ENCODE measurements around the gene TMEM39B.
A peak's percentile ranks its signal among the peaks of the same experiment; 100 is the strongest.
"Not testable (repeated sequence)": the region's sequence is repeated elsewhere in the genome, so short reads cannot be mapped to it uniquely, and the experiment has no call there.

Gene TMEM39B

DNA sequence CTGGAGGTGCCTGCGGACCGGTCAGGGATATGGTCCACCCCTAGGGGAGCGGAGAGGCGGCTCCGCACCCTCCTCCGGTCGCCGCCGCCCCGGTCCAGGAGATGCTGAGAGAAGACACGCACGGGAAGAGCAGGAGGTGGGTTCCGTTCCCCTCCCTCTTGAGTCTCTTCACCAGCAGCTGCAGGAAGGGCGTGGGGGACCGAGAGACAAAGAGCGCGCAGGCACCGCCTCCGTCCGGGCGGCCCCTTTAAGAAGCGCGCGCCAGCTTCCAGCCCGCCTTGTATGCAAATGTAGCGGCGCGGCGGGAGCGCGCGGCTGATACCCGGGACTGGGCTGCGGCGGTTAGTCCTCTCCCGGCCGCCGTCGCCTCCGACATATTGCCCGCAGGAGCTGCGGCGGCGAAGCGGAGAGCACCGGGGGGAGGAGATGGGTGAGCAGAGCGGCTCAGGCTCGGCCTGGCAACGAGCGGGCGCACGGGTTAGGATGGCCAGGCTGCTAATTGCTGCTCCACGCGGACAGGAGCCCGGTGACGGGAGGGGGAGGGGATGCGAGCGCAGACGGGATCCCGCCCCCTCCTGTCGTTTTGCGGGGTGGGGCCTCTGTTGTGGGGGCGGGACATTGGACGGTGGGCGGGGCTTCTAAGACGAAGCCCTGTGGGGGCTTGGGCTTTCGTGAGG is at the start of gene TMEM39B:
Gene TMEM39B (plus strand): TSS at position 318 of the 677 bp plus-strand sequence. CDS start 109 bp downstream, at position 427.
- peak; percentile 89 to 92 for DNase-seq (ENCODE audit: low read depth in 2 of 2)

DNA sequence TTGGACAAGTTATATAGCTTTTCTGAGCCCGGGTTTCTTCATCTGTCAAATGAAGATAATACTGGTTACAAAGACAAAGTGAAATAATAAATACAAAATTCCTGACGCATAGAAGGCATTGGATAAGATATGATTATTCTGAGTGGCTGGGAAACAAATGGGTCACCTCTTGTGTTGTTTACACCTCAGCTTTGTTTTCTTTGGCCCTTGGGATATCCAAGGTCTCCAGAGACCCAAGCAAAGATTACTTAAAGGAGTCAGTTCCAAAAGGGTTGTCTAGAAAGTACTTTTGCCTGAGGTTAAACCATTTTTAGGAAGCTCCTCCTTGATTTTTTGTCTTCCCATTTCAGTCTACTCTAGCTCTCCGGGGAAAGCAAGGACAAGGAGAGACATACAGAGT is 49.4 kb upstream of the TMEM39B start:
- no peak for DNase-seq (ENCODE audit: low read depth in 2 of 2)

DNA sequence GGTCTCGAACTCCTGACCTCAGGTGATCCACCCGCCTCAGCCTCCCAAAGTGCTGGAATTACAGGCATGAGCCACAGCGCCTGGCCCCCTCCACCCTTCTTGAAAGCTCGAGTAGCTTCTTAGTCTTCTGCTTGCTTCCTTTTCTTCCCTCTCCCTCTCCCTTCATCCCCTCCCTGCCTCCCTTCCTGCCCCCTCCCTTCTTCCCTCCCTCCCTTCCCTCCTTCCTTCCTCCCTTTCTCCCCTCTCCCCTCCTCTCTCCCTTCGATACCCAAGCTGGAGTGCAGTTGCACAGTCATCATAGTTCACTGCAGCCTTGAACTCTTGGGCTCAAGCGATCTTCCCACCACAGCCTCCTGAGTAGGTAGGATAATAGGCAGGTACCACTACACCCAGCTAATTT is 47.2 kb upstream of the TMEM39B start:
- DNase-seq (ENCODE audit: low read depth in 2 of 2), result no peak

DNA sequence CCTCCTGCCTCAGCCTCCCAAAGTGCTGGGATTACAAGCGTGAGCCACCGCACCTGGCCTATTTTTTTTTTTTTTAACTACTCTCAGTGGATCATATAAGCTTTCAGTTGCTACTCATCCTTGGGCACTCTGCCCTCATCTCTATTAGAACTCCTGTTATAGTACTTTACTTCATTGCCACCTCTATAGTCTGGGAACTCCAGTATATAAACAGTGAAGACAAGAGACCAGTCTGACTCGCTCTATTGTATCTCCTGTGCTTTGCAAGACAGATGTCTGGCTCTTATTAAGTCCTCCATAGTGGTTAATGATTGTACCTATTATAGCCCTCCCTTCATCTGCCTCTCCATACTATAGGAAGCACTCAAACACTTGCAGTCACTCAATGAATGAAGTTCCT is 44.0 kb upstream of the TMEM39B start:
- no peak for DNase-seq (ENCODE audit: low read depth in 2 of 2)

DNA sequence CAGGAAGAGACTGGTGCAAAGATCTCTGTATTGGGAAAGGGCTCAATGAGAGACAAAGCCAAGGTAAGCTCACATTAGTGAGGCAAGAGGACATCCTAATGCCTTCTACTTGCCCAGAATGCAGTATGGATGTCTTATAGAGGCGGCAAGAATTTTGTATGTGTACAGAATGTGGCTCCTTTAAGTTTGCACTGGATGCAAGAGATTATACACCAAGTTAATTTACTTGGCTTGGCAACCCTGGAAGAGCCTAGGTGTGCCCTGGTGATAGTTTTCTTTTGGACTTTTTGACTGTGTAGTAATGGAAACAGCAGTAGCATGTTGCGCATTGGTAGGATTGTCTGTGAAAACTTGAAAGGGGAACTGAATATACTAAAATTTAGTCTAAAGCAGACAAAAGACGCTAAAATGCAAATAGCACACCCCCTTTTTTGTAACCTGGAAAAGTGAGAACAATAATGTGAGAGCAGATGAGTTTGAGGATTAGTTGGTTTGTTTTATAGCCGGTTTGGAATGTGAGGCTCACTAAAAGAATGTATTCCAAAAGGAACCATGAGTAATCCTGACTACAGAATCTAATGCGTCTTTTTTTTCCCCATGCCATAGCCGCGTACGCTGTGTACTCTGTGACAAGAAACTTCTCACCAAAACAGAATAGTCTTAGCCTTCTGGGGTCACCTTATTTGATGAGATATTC is 41.0 kb upstream of the TMEM39B start:
- DNase-seq (ENCODE audit: low read depth in 2 of 2), result no peak

DNA sequence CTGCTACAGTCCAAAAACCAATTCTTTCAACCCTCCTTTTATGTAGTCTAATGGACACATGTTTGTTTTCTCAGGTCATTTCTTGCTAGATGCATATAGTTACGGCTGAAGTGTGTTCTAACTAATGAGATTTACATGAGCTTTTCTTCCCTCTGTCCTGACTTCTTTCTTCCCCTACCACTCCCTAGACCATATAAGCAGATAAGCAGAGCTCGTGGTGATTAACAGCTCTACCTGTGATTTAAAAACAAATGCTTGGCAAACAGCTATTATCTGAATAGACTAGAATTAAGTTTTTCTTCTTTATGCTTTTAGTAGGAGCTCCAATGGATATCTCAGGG is 40.5 kb upstream of the TMEM39B start:
- DNase-seq (ENCODE audit: low read depth in 2 of 2), result no peak

DNA sequence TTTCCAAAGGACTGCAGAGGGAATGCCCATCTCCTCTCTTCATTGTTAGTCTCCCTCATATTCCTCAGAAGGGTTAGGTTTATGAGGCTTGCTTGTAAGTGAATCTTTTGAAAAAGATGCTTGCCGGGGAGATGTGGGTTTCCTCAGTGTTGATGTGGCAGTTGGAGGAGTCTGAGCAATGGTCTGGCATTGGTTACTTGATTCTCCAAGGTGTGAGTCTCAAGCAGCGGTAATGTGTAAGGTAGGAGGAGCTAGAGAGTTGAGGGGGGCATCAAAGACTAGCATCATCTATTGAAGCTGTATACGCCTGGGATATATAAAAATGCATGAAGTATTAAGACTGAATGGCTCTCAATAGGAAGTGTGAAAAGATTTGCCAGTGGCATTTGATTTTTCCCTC is 37.6 kb upstream of the TMEM39B start:
- DNase-seq (ENCODE audit: low read depth in 2 of 2), result no peak

DNA sequence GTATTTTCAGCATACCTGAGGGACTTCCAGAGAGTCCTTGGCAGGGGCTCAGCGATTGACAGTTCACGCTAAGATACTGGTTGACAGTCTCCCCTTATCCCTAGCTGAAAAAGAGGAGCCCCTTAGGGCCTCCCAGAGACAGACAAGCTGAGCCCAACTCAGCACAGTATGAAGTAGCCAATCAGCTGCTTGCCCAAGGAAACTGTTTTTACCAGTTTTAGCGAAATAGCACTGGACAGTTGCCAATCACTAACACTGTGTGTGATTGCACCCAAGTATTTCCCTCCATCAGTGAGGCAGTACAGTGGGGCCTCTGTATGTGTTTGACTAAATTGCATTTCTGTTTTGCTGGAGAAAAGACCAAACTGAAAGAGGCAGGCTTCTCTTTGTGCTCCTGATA is 32.0 kb upstream of the TMEM39B start:
- DNase-seq (ENCODE audit: low read depth in 2 of 2), result no peak

DNA sequence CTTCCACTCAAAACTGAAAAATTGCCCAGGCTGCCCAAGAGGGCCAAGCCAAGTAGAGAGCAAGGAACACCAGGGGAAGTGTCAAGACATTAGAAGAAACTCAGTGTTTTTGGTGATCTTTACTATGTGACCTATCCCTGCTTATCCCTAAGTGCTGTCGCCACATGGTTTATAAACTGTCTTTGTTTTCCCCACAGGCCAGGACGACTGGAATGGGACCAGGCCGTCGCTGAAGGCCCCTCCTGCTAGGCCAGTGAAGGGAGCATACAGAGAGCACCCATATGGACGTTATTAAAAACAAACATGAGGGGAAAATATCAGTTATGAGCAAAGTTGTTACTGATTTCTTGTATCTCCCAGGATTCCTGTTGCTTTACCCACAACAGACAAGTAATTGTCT is 30.4 kb upstream of the TMEM39B start:
- DNase-seq (ENCODE audit: low read depth in 2 of 2), result no peak

DNA sequence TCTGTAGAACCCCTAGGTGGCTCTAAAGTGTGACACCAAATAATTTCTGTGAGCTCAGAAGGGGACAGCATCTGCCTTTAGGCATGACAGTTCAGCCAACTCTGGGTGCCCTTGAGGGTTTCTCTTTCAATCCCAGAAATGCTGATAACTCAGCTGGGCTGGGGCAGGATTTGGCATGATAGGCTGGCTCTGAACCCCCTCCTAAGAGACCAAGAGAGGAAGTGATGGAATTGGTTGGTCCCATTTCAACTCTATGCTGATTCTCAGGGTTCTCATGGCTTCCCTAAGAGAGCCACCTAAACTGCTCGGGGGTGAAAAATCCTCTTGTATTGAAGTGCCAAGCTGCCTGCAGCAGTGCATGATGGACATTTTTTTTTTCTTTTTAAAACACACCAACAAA is 28.5 kb upstream of the TMEM39B start:
- no peak for DNase-seq (ENCODE audit: low read depth in 2 of 2)

DNA sequence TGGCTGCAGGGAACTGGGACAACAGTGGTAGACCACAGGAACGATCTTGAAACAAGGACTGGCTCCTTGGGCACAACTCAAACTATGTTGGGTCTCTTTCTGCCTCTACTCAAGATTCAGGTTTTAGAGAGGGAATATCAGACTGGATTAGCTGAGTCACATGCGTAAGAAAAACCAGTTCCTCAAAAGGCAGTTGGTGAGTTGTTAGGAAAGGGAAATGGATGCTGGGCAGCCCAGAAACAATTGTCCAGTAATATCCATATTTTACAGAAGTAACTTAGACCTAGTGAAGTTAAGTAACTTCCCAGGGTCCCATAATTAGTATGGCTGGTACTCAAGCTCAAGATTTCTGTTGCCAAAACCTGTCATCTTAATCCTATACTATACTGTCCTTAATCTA is 27.0 kb upstream of the TMEM39B start:
- no peak for DNase-seq (ENCODE audit: low read depth in 2 of 2)

DNA sequence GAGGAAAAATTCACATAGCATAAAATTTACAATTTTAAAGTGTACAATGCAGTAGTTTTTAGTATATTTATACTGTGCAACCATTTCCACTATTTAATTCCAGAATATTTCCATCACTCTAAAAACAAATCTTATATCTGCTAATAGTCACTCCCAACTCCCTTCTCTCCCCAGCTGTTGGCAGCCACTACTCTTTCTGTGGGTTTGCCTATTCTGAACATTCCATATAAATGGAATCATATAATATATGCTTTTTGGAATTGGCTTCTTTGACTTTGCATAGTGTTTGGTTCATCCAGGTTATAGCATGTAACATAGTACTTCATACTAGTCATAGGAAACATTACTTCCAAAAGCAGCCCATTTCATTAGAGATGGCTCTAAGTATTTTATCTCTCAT is 25.0 kb upstream of the TMEM39B start:
- DNase-seq (ENCODE audit: low read depth in 2 of 2), result no peak

DNA sequence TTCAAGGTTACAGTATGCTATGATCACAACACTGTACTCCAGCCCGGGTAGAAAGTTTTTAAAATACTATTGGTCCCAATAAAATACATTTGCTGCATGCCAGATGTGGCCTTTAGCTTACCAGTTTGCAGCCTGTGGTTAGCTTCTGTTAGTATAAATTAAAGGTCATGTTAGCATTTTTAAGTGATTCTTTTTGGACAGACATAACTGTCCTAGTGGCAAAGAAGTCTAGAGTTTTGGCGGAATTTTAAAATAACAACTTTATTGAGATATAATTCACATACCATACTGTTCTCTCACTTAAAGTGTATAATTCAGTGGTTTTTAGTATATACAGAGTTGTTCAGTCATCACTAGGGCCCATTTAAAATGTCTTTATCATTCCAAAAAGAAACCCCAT is 24.3 kb upstream of the TMEM39B start:
- no peak for DNase-seq (ENCODE audit: low read depth in 2 of 2)

DNA sequence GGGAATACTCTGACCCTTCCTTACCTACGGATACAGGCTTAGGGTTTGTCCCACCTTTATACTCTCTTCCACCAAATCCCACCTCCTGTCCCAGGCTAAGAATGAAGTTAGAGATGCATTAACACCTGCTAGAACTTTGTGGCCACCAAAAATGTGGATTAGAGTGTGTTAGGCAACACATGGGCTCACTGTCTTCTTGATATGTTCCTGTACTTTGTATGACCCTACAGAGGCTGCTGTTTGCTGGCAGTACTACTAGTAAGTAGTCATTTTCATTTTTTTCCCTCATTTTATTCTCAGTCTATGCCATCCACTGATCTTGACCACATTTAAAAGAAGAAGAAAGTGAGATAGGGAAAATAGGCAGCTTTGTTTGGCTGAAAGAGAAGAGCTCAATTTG is 21.0 kb upstream of the TMEM39B start:
- no peak for DNase-seq (ENCODE audit: low read depth in 2 of 2)

DNA sequence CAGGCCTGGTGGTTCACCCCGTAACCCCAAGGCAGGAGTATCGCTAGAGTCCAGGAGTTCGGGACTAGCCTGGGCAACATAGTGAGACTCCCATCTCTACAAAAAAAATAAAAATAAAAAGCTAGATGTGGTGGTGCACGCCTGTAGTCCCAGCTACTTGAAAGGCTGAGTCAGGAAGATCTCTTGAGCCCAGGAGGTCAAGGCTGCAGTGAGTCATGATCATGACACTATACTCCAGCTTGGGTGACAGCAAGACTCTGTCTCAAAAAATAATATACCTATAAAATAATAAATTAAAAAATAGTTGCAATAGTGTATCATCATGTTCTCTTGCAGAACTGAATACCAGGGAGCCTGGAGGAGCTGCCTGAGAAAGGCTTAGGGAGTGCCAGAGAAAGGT is 19.9 kb upstream of the TMEM39B start:
- DNase-seq (ENCODE audit: low read depth in 2 of 2), result no peak

DNA sequence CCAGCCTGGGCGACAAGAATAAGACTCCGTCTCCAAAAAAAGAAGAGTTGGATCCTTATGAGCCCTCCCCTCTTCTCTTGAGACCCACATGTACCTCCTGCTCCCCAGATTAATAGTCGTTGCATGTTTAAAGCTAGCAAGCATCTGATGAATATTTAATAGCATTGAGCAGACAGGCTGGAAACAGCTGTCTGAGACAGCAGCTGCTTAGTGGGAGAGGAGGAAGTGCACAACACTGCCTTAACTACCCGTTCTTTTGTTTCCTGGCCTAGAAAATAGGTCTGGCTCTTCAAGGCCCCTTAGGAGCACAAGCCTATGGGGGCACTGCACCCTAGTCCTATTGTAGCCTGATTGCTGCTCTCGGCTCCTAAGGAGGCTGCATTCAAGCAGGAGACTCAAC is 17.3 kb upstream of the TMEM39B start:
- DNase-seq (ENCODE audit: low read depth in 2 of 2), result no peak

DNA sequence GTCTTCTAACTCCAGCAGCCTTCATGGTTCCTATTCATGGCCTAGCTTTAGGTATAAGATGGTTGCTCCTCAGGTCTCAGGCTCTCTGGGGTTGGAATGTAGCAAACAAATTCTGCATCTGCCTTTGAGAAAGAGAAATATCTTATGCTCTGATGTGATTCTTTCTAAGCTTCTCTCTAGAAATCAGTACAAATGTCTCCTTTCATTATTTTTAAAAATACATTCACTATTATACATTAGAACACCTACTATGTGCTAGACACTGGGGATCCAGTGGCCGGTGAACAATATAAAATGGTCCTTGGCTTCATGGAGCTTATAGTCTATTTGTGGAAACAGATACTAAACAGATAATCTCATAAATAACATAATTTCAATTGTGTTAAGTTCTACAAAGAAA is 16.1 kb upstream of the TMEM39B start:
- DNase-seq (ENCODE audit: low read depth in 2 of 2), result no peak

DNA sequence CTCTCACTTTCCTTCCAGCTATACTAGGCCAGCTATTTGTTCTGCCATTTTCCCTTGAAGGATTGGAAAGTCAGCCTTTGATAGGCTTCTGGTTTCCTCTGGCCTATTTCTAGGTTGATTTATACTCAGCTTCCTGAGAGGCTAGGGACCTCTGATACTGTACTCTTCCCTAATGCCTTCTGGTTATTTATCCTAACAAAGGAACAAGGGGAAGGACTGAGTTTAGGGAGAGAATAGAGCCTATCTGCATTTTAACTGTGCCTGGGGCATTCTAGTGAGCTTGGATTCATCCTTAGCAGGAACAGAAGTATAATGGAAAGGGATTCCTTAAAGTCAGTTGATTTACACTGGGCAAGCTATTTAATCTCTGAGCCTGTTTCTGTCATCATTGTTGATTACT is 11.8 kb upstream of the TMEM39B start:
- no peak for DNase-seq (ENCODE audit: low read depth in 2 of 2)

DNA sequence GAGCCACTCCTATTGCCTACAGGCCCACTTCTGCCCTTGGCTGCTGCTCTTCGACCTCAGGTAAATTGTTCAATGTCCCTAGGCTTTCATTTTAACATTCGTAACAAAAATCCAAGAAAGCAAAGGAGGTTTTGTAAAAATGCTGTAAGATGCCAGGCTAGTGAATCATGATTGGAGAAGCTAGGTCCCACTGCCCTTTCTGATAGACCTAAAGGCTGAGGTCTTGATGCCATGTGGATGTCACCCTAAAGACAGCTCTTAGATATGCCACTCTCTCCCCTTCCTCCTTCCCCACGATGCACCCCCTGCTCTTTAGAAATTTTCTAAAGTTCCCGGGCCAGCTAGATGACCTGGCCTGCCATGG is 9.9 kb upstream of the TMEM39B start:
- DNase-seq (ENCODE audit: low read depth in 2 of 2), result no peak

DNA sequence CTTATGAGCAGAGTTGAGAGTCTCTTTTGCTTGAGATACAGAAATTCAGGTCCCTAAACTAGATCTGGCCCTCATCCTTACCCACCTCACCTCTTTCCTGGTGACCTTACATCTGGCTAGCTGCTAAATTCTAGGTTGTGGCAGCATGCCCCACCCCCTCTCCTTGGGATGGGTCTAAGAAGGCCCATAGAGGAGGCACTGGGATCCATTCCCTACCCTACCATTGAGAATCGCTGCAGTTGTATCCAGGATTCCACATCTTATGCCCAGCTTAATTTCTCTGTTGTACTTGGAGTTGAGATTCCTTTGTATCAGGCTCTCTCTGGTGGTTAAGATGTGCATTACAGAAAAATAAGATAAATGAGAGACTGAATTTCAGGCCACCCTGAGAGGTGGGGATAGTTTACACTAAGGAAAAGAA is 9.5 kb upstream of the TMEM39B start:
- no peak for DNase-seq (ENCODE audit: low read depth in 2 of 2)

DNA sequence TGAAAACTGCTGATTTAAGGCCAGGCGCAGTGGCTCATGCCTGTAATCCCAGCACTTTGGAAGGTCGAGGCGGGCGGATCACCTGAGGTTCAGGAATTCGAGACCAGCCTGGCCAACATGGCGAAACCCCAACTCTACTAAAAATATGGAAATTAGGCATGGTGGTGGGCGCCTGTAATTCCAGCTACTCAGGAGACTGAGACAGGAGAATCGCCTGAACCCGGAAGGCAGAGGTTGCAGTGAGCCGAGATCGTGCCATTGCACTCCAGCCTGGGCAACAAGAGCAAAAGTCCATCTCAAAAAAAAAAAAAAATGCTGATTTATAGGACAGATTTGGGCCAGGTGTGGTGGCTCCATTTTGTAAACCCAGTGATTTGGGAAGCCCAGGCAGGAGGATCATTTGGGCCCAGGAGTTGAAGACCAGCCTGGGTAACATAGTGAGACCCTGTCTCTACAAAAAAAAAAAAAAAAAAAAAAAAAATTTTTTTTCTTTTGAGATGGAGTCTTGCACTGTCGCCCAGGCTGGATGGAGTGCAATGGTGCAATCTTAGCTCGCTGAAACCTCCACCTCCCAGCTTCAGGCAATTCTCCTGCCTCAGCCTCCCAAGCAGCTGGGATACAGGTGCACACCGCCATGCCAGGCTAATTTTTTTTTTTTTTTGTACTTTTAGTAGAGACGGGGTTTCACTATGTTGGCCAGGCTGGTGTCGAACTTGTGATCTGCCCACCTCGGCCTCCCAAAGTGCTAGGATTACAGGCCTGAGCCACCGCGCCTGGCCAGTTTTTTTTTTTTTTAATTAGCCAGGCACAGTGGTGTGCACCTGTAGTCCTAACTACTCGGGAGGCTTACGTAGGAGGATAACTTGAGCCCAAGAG is 6.9 kb upstream of the TMEM39B start:
- not testable (repeated sequence) for DNase-seq (ENCODE audit: low read depth in 2 of 2)

DNA sequence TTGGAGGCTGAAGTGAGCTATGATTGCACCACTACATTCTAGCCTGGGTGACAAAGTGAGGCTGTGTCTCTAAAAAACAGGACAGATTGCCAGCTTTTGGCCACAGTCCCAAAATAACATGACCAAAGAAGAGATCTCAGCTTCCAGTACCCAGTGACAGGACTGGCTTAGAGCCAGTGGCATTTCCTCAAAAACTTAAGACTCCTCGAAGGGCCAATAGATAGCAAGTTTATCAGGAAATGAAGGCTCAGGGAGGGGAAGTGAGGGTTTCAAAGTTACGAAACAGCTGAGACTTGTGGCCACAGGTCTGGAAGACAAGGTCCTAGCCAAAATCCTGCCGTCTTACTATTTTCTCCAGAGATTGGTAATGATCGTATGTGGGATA is 6.3 kb upstream of the TMEM39B start:
- DNase-seq (ENCODE audit: low read depth in 2 of 2), result no peak

Measured in stimulated activated CD4-positive, alpha-beta T cell treated with anti-CD3 and anti-CD28 coated beads, Interleukin-15, amount 100 ng/mL, for 48 hours (primary cell).